Loucy (cell line): Measurements from ENCODE around the gene CCL28.

Source experiments
- EZH2phosphoT487 ChIP-seq: fragments of 200-600 bp; IDR thresholded peaks from 2 replicates; pipeline ENCODE4 v1.6.1; 2018; ENCODE audit warnings: antibody characterized with exemption, mild to moderate bottlenecking, moderate library complexity, borderline replicate concordance
- TF ChIP-seq, protein P1 (sequence below): fragments of 200-600 bp; sonication (generic); conservative IDR thresholded peaks from 2 replicates; pipeline ENCODE4 v1.5.1; 2014; ENCODE audit warnings: mild to moderate bottlenecking, antibody characterized with exemption, low read length

DNA sequence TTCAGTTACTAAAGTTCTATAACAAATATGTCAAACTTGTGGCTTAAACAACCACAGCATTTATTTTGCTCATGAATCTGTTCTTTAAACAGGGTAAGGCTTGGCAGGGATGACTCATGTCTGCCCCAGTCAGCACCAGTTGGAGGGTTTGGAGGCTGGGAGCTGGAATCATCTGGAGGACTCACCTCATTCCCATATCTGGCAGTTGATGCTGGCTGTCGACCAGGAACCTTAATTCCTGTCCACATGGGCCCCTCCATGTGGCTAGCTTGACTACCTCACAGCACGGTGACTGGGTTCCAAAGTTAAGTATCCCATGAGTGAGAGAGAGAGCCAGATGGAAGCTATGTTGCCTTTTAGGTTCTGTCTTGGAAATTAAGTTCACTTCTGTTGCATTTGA is 13.8 kb upstream of the CCL28 start:
- TF ChIP-seq, protein P1, sequence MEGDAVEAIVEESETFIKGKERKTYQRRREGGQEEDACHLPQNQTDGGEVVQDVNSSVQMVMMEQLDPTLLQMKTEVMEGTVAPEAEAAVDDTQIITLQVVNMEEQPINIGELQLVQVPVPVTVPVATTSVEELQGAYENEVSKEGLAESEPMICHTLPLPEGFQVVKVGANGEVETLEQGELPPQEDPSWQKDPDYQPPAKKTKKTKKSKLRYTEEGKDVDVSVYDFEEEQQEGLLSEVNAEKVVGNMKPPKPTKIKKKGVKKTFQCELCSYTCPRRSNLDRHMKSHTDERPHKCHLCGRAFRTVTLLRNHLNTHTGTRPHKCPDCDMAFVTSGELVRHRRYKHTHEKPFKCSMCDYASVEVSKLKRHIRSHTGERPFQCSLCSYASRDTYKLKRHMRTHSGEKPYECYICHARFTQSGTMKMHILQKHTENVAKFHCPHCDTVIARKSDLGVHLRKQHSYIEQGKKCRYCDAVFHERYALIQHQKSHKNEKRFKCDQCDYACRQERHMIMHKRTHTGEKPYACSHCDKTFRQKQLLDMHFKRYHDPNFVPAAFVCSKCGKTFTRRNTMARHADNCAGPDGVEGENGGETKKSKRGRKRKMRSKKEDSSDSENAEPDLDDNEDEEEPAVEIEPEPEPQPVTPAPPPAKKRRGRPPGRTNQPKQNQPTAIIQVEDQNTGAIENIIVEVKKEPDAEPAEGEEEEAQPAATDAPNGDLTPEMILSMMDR: no peak
- TF ChIP-seq EZH2phosphoT487: no peak
